ENCODE results near the gene MED13L. TPM values are rescaled to one million over a fixed set of nuclear protein-coding genes. Genes with fewer than 3 reads are reported as not detected.

Gene MED13L
- polyA plus RNA-seq, 1 donor (not counting 4 experiments of a cell fraction or from before 2014, with no cell fraction given), result 31.7 TPM

- no peak for DNase-seq (ENCODE audit: low read depth, low spot score)
- TF ChIP-seq CTCF (optimal IDR thresholded peaks at IDR 0.05 in 1 of 3, IDR thresholded peaks at IDR 0.05 in 1 of 3, conservative IDR thresholded peaks at IDR 0.05 in 1 of 3; ENCODE audit: extremely low read depth in 1 of 3, insufficient read depth in 2 of 3, low read length in 3 of 3) (no peak), EZH2 (IDR thresholded peaks at IDR 0.05; ENCODE audit: low read length) (no peak)
- H4K20me1 ChIP-seq (ENCODE audit: control insufficient read depth, extremely low read depth, insufficient read depth, low read length), result no peaks in the 10 kb centered on the region
- H3K9ac ChIP-seq (ENCODE audit: control insufficient read depth, extremely low read depth, insufficient read depth, low read length), result no peak overlapping the region
- no peaks in the 10 kb centered on the region for H3K9me3 ChIP-seq (ENCODE audit: control insufficient read depth, low read depth, low read length)
- no peaks in the 10 kb centered on the region for H3K79me2 ChIP-seq (ENCODE audit: control insufficient read depth, insufficient read depth, low read length)
- FAIRE-seq, result no peak
- peaks cover 18 to 20% of the 10 kb centered on the region in 2 experiments for H3K36me3 ChIP-seq (ENCODE audit: control insufficient read depth in 2 of 2, extremely low read depth in 1 of 2, insufficient read depth in 2 of 2, low read length in 2 of 2)
- H3K4me1 ChIP-seq (ENCODE audit: control insufficient read depth, extremely low read depth, insufficient read depth, low read length), result no peaks in the 10 kb centered on the region
- no peak overlapping the region for H3K4me2 ChIP-seq (ENCODE audit: control insufficient read depth, extremely low read depth, insufficient read depth, low read depth, low read length)
- H3K4me3 ChIP-seq (ENCODE audit: control insufficient read depth in 2 of 3, extremely low read depth in 1 of 3, insufficient read depth in 2 of 3, low read depth in 1 of 3, low read length in 3 of 3), result no peak overlapping the region
- H3K27ac ChIP-seq (ENCODE audit: control insufficient read depth, insufficient read depth, low read length), result no peak overlapping the region
- no peak overlapping the region for H2AFZ ChIP-seq (ENCODE audit: control insufficient read depth, low read length)
- H3K9me1 ChIP-seq (ENCODE audit: control insufficient read depth, extremely low read depth, insufficient read depth, low read length), result no peaks in the 10 kb centered on the region
- no peaks in the 10 kb centered on the region for H3K27me3 ChIP-seq (ENCODE audit: control insufficient read depth, extremely low read depth, insufficient read depth, low read length)
- dilution Hi-C loops (cut with MboI; ENCODE audit: extremely low pct_ligation_motif_present, low sequenced_read_pairs), result no loop called here
Measured at GRCh38 chr12:115956659-115957058, 320.8 kb downstream of the MED13L start.

- no peak overlapping the region for H3K4me3 ChIP-seq (ENCODE audit: control insufficient read depth in 2 of 3, extremely low read depth in 1 of 3, insufficient read depth in 2 of 3, low read depth in 1 of 3, low read length in 3 of 3)
- H3K79me2 ChIP-seq (ENCODE audit: control insufficient read depth, insufficient read depth, low read length), result no peaks in the 10 kb centered on the region
- H4K20me1 ChIP-seq (ENCODE audit: control insufficient read depth, extremely low read depth, insufficient read depth, low read length), result no peaks in the 10 kb centered on the region
- FAIRE-seq (no peak), DNase-seq (ENCODE audit: low read depth, low spot score) (no peak)
- TF ChIP-seq CTCF (optimal IDR thresholded peaks at IDR 0.05 in 1 of 3, IDR thresholded peaks at IDR 0.05 in 1 of 3, conservative IDR thresholded peaks at IDR 0.05 in 1 of 3; ENCODE audit: extremely low read depth in 1 of 3, insufficient read depth in 2 of 3, low read length in 3 of 3) (no peak), EZH2 (IDR thresholded peaks at IDR 0.05; ENCODE audit: low read length) (no peak)
- H3K4me1 ChIP-seq (ENCODE audit: control insufficient read depth, extremely low read depth, insufficient read depth, low read length), result no peaks in the 10 kb centered on the region
- H3K36me3 ChIP-seq (ENCODE audit: control insufficient read depth in 2 of 2, extremely low read depth in 1 of 2, insufficient read depth in 2 of 2, low read length in 2 of 2), result peaks cover 14 to 18% of the 10 kb centered on the region in 2 experiments
- H3K27me3 ChIP-seq (ENCODE audit: control insufficient read depth, extremely low read depth, insufficient read depth, low read length), result no peaks in the 10 kb centered on the region
- H3K27ac ChIP-seq (ENCODE audit: control insufficient read depth, insufficient read depth, low read length), result no peak overlapping the region
- H3K9me3 ChIP-seq (ENCODE audit: control insufficient read depth, low read depth, low read length), result no peaks in the 10 kb centered on the region
- H3K4me2 ChIP-seq (ENCODE audit: control insufficient read depth, extremely low read depth, insufficient read depth, low read depth, low read length), result no peak overlapping the region
- no peaks in the 10 kb centered on the region for H3K9me1 ChIP-seq (ENCODE audit: control insufficient read depth, extremely low read depth, insufficient read depth, low read length)
- no peak overlapping the region for H3K9ac ChIP-seq (ENCODE audit: control insufficient read depth, extremely low read depth, insufficient read depth, low read length)
- no peak overlapping the region for H2AFZ ChIP-seq (ENCODE audit: control insufficient read depth, low read length)
- dilution Hi-C loops (cut with MboI; ENCODE audit: extremely low pct_ligation_motif_present, low sequenced_read_pairs), result no loop called here
Measured at GRCh38 chr12:115956236-115956635, 321.3 kb downstream of the MED13L start.

All from keratinocyte (primary cell).